ENCODE measurements around the gene CHIA. TPM values are rescaled to one million over a fixed set of nuclear protein-coding genes. Genes with fewer than 3 reads are reported as not detected.

Gene CHIA
- total RNA-seq, 1 experiment from 2014 or later, result not detected

DNA sequence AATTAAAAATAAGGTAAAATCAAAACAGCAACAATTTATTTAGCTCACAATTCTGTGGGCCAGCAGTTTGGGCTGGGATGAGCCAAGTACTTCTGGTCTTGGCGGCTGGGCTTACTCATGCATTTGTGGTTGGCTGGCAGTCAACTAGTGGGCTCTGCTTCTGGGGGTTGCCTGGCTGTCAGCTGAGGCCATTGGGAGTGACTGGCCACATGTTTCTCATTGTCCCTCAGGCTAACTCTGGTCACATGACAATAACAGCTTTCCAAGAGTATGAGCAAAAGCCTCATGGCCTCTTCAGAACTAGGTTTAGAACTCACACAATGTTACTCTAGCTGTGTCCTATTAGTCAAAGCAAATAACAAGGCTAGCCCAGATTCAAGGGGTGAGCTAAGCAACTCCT is 15.6 kb upstream of the CHIA start:
- no TSS peak for BruUV-seq (replicated peaks)
- TF ChIP-seq, protein P1, sequence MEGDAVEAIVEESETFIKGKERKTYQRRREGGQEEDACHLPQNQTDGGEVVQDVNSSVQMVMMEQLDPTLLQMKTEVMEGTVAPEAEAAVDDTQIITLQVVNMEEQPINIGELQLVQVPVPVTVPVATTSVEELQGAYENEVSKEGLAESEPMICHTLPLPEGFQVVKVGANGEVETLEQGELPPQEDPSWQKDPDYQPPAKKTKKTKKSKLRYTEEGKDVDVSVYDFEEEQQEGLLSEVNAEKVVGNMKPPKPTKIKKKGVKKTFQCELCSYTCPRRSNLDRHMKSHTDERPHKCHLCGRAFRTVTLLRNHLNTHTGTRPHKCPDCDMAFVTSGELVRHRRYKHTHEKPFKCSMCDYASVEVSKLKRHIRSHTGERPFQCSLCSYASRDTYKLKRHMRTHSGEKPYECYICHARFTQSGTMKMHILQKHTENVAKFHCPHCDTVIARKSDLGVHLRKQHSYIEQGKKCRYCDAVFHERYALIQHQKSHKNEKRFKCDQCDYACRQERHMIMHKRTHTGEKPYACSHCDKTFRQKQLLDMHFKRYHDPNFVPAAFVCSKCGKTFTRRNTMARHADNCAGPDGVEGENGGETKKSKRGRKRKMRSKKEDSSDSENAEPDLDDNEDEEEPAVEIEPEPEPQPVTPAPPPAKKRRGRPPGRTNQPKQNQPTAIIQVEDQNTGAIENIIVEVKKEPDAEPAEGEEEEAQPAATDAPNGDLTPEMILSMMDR (IDR thresholded peaks at IDR 0.05; ENCODE audit: unreplicated experiment), result no peak
- ChIA-PET POLR2A (interaction anchor here (1.3 kb wide), 1 partner anchor 10 kb away, joined by 3 read pairs; no protein-coding TSS in a partner anchor), CTCF (interaction anchor here (1.0 to 1.6 kb wide), 2 partner anchors 59 to 125 kb away, joined by 4 to 7 read pairs; no protein-coding TSS in a partner anchor)
- Mint-ChIP-seq H3K27ac (ENCODE audit: low read depth, unreplicated experiment) (peak overlapping the region; percentile 64), H3K4me1 (ENCODE audit: insufficient read depth, unreplicated experiment) (peaks cover 19% of the 10 kb centered on the region), H3K4me3 (ENCODE audit: unreplicated experiment) (no peak overlapping the region), H3K27me3 (ENCODE audit: insufficient read depth, unreplicated experiment) (no peaks in the 10 kb centered on the region), H3K36me3 (ENCODE audit: insufficient read depth, unreplicated experiment) (no peaks in the 10 kb centered on the region), H3K9me3 (ENCODE audit: unreplicated experiment) (peaks cover 5% of the 10 kb centered on the region)
- intact Hi-C loops (cut with micrococcal nuclease), result no loop called here
- DNase-seq (ENCODE audit: unreplicated experiment), result peak; percentile 71

- BruUV-seq (replicated peaks), result no TSS peak
- ChIA-PET POLR2A (interaction anchor here (1.3 kb wide), 1 partner anchor 10 kb away, joined by 3 read pairs; no protein-coding TSS in a partner anchor), CTCF (no interaction called here)
- Mint-ChIP-seq H3K36me3 (ENCODE audit: insufficient read depth, unreplicated experiment) (no peaks in the 10 kb centered on the region), H3K27ac (ENCODE audit: low read depth, unreplicated experiment) (peak overlapping the region; percentile 64), H3K27me3 (ENCODE audit: insufficient read depth, unreplicated experiment) (no peaks in the 10 kb centered on the region), H3K9me3 (ENCODE audit: unreplicated experiment) (peaks cover 5% of the 10 kb centered on the region), H3K4me1 (ENCODE audit: insufficient read depth, unreplicated experiment) (peaks cover 19% of the 10 kb centered on the region), H3K4me3 (ENCODE audit: unreplicated experiment) (no peak overlapping the region)
- TF ChIP-seq, protein P1 (IDR thresholded peaks at IDR 0.05; ENCODE audit: unreplicated experiment), result no peak
- intact Hi-C loops (cut with micrococcal nuclease), result no loop called here
- no peak for DNase-seq (ENCODE audit: unreplicated experiment)
These were observed 14.7 kb upstream of the CHIA start for GRCh38 chr1:111275780-111276433.

GRCh38 chr1:111279144-111279543 is 11.5 kb upstream of the CHIA start:
- Mint-ChIP-seq H3K27me3 (ENCODE audit: insufficient read depth, unreplicated experiment) (no peaks in the 10 kb centered on the region), H3K4me3 (ENCODE audit: unreplicated experiment) (no peak overlapping the region), H3K27ac (ENCODE audit: low read depth, unreplicated experiment) (no peak overlapping the region), H3K36me3 (ENCODE audit: insufficient read depth, unreplicated experiment) (no peaks in the 10 kb centered on the region), H3K4me1 (ENCODE audit: insufficient read depth, unreplicated experiment) (peaks cover 19% of the 10 kb centered on the region), H3K9me3 (ENCODE audit: unreplicated experiment) (peaks cover 5% of the 10 kb centered on the region)
- ChIA-PET CTCF (interaction anchor here (0.6 to 0.7 kb wide), 2 partner anchors 9 to 52 kb away, joined by 3 read pairs; no protein-coding TSS in a partner anchor), POLR2A (no interaction called here)
- TF ChIP-seq, protein P1 (IDR thresholded peaks at IDR 0.05; ENCODE audit: unreplicated experiment), result no peak
- intact Hi-C loops (cut with micrococcal nuclease), result no loop called here
- no peak for DNase-seq (ENCODE audit: unreplicated experiment)
- BruUV-seq (replicated peaks), result no TSS peak

DNA sequence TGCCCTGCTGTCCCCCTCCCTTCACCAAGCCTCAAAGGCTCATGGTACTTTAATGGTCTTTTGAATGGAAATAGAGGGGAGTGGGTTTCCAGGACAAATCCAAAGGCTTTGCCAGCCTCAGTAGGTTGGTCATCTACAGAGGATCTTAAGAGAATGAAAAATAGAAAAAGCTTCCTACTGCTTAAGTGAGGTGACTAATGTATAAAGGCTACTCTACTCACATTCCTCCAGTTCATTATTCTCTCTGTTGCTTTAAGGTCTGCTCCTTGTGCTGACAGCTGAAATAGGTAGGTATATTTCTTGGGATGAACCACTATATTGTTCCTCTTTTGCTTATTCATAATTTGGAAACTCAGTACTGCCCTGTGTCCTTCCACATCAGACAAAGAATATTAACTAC is 10.4 kb upstream of the CHIA start:
- Mint-ChIP-seq H3K4me1 (ENCODE audit: insufficient read depth, unreplicated experiment) (peaks cover 9% of the 10 kb centered on the region), H3K27ac (ENCODE audit: low read depth, unreplicated experiment) (no peak overlapping the region), H3K9me3 (ENCODE audit: unreplicated experiment) (peaks cover 5% of the 10 kb centered on the region), H3K36me3 (ENCODE audit: insufficient read depth, unreplicated experiment) (no peaks in the 10 kb centered on the region), H3K27me3 (ENCODE audit: insufficient read depth, unreplicated experiment) (no peaks in the 10 kb centered on the region), H3K4me3 (ENCODE audit: unreplicated experiment) (no peak overlapping the region)
- no TSS peak for BruUV-seq (replicated peaks)
- intact Hi-C loops (cut with micrococcal nuclease), result no loop called here
- no peak for DNase-seq (ENCODE audit: unreplicated experiment)
- TF ChIP-seq, protein P1 (IDR thresholded peaks at IDR 0.05; ENCODE audit: unreplicated experiment), result no peak
- ChIA-PET CTCF (no interaction called here), POLR2A (no interaction called here)
